T1000 (cell line): ENCODE results near the gene MPP7.
"Not testable (repeated sequence)": the region's sequence is repeated elsewhere in the genome, so short reads cannot be mapped to it uniquely, and the experiment has no call there.

ENCODE experiments used
- DNase-seq: peaks from one replicate; lab custom pipeline; 2025; ENCODE audit warnings: mixed read lengths; lab: John Stamatoyannopoulos, UW

MPP7 gene

GRCh38 chr10:28302638-28303488, at the start of gene MPP7:
Gene MPP7 (minus strand): TSS chr10:28303064. CDS start chr10:28238604, 64,460 bp downstream.
- peak; percentile 91 for DNase-seq

GRCh38 chr10:28349892-28350291, 47.0 kb upstream of the MPP7 start:
- DNase-seq = no peak

- DNase-seq = no peak
These were observed 41.4 kb upstream of the MPP7 start for GRCh38 chr10:28343987-28344895.

- DNase-seq = no peak
These were observed 40.4 kb upstream of the MPP7 start for GRCh38 chr10:28343252-28343651.

- not testable (repeated sequence) for DNase-seq
These were observed 38.8 kb upstream of the MPP7 start for GRCh38 chr10:28341679-28342078.

GRCh38 chr10:28332726-28333125, 29.9 kb upstream of the MPP7 start:
- DNase-seq = no peak

GRCh38 chr10:28331841-28332240, 29.0 kb upstream of the MPP7 start:
- no peak for DNase-seq

GRCh38 chr10:28331066-28331465, 28.2 kb upstream of the MPP7 start:
- no peak for DNase-seq

GRCh38 chr10:28328346-28328745, 25.5 kb upstream of the MPP7 start:
- DNase-seq = no peak

- no peak for DNase-seq
These were observed 24.6 kb upstream of the MPP7 start for GRCh38 chr10:28327491-28327880.

- no peak for DNase-seq
These were observed 23.9 kb upstream of the MPP7 start for GRCh38 chr10:28326516-28327490.

GRCh38 chr10:28320799-28321198, 17.9 kb upstream of the MPP7 start:
- DNase-seq = no peak

GRCh38 chr10:28320090-28320489, 17.2 kb upstream of the MPP7 start:
- no peak for DNase-seq

- DNase-seq = not testable (repeated sequence)
These were observed 16.2 kb upstream of the MPP7 start for GRCh38 chr10:28319061-28319460.

- no peak for DNase-seq
These were observed 15.8 kb upstream of the MPP7 start for GRCh38 chr10:28318626-28319025.

GRCh38 chr10:28317760-28318159, 14.9 kb upstream of the MPP7 start:
- no peak for DNase-seq

GRCh38 chr10:28316696-28317095, 13.8 kb upstream of the MPP7 start:
- no peak for DNase-seq

- DNase-seq = no peak
These were observed 12.3 kb upstream of the MPP7 start for GRCh38 chr10:28315140-28315539.

GRCh38 chr10:28314211-28314610, 11.3 kb upstream of the MPP7 start:
- DNase-seq = no peak

GRCh38 chr10:28312572-28312971, 9.7 kb upstream of the MPP7 start:
- DNase-seq = peak; percentile 11

- no peak for DNase-seq
These were observed 8.2 kb upstream of the MPP7 start for GRCh38 chr10:28311104-28311503.

- DNase-seq = no peak
These were observed 4.4 kb upstream of the MPP7 start for GRCh38 chr10:28307267-28307666.
